Effector memory CD4-positive, alpha-beta T cell (primary cell): Measurements from ENCODE around the gene DMRTA2.

Source experiments
- DNase-seq, 3 donors: peaks; one replicate each; pipeline ENCODE4 v3.0.0-alpha.2; 2020
- H3K27ac ChIP-seq: 2 replicates; pipeline ENCODE4 v1.7.0; 2013; ENCODE audit warnings: mild to moderate bottlenecking, low read length, moderate library complexity; ENCODE audit not compliant: insufficient read depth, poor library complexity, severe bottlenecking
- H3K27me3 ChIP-seq: replicated peaks from 2 replicates; pipeline ENCODE4 v1.7.0; 2013; ENCODE audit warnings: mild to moderate bottlenecking, low read length; ENCODE audit not compliant: insufficient read depth, control insufficient read depth, poor library complexity, severe bottlenecking
- H3K36me3 ChIP-seq: 2 replicates; pipeline ENCODE4 v1.7.0; 2013; ENCODE audit warnings: mild to moderate bottlenecking, low read length, moderate library complexity; ENCODE audit not compliant: control insufficient read depth, insufficient read depth
- H3K4me1 ChIP-seq: 2 replicates; pipeline ENCODE4 v1.7.0; 2013; ENCODE audit warnings: low read length, mild to moderate bottlenecking; ENCODE audit not compliant: control insufficient read depth, insufficient read depth, poor library complexity, severe bottlenecking
- H3K4me3 ChIP-seq: 2 replicates; pipeline ENCODE4 v1.7.0; 2013; ENCODE audit warnings: low read length, low read depth, mild to moderate bottlenecking; ENCODE audit not compliant: insufficient read depth, poor library complexity, severe bottlenecking
- H3K9me3 ChIP-seq: 2 replicates; pipeline ENCODE4 v1.7.0; 2013; ENCODE audit warnings: mild to moderate bottlenecking, low read length, moderate library complexity; ENCODE audit not compliant: control insufficient read depth

The DMRTA2 gene

DNA sequence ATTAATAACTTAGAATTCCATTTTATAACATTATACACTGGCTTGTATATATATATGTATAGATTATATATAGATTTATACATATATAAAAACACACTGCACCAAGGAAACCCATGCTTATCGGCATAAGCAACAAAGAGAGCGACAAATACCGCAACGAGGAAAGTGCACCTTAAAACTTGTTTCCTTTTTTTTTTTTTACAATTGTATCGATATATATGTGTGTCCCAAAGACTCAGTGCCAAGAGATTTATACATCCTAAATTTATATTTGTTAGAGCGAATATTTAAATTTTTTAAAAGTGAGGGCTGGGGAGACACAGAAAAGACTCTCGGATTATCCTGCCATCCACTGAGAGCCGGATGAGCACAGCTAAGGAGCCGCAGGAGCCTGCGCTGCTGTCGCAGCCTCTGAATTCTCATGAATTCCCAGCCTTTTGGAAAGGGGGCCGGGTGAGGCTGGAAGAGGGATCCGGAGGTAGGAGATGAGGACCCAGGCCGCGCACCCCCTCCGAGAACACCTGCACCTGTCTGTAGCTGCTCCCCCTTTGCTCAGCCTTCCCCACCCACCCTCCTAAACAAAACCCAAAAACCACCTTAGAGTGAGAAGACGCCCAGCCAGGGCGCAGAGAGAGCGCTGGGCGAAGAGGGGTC, 5.2 kb downstream of the DMRTA2 start:
- Histone ChIP-seq H3K4me1 (peaks cover 15% of the 10 kb centered on the region), H3K27ac (no peak overlapping the region), H3K4me3 (no peak overlapping the region), H3K27me3 (peaks cover 39% of the 10 kb centered on the region), H3K9me3 (no peaks in the 10 kb centered on the region), H3K36me3 (no peaks in the 10 kb centered on the region)
- DNase-seq = no peak

GRCh38 chr1:50417507-50417906, 5.7 kb downstream of the DMRTA2 start:
- H3K36me3 ChIP-seq = no peaks in the 10 kb centered on the region

GRCh38 chr1:50416553-50417453, 6.4 kb downstream of the DMRTA2 start:
- Histone ChIP-seq H3K36me3 (no peaks in the 10 kb centered on the region), H3K9me3 (no peaks in the 10 kb centered on the region), H3K27ac (no peak overlapping the region), H3K4me3 (no peak overlapping the region), H3K27me3 (peaks cover 30% of the 10 kb centered on the region), H3K4me1 (peaks cover 11% of the 10 kb centered on the region)
- no peak for DNase-seq

More at GRCh38 chr1:50417507-50417906, 5.7 kb downstream of the DMRTA2 start:
- H3K4me3 ChIP-seq = no peak overlapping the region
- no peak overlapping the region for H3K27ac ChIP-seq
- peaks cover 35% of the 10 kb centered on the region for H3K27me3 ChIP-seq
- no peaks in the 10 kb centered on the region for H3K9me3 ChIP-seq
- no peak for DNase-seq
- peaks cover 11% of the 10 kb centered on the region for H3K4me1 ChIP-seq

DNA sequence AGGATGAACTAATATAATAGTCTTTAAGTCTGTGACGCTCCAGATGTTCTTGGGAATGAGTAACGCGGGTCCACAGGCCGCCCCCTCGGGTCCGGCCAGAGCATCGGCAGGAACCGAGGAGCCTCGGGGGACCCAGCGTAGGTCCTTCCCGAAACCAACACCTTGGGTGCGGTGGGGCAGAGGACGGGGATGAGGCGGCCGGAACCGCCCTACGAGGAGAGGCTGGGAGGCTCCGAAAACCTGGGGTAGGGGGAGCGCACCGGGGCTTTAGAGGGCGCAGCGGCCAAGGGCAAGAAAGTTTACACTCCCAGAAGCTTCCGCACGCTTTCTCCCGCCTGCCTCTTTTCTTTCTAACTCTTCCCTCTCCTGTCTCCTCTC, 7.1 kb downstream of the DMRTA2 start:
- no peaks in the 10 kb centered on the region for H3K9me3 ChIP-seq
- no peak overlapping the region for H3K4me3 ChIP-seq
- H3K27ac ChIP-seq = no peak overlapping the region
- no peaks in the 10 kb centered on the region for H3K36me3 ChIP-seq
- H3K27me3 ChIP-seq = peaks cover 30% of the 10 kb centered on the region
- H3K4me1 ChIP-seq = peaks cover 10% of the 10 kb centered on the region
- DNase-seq = no peak

GRCh38 chr1:50415235-50416149, 7.8 kb downstream of the DMRTA2 start:
- H3K27ac ChIP-seq = no peak overlapping the region
- no peaks in the 10 kb centered on the region for H3K9me3 ChIP-seq
- no peak for DNase-seq
- peaks cover 29% of the 10 kb centered on the region for H3K27me3 ChIP-seq
- H3K4me3 ChIP-seq = no peak overlapping the region
- H3K36me3 ChIP-seq = no peaks in the 10 kb centered on the region
- peaks cover 5% of the 10 kb centered on the region for H3K4me1 ChIP-seq

DNA sequence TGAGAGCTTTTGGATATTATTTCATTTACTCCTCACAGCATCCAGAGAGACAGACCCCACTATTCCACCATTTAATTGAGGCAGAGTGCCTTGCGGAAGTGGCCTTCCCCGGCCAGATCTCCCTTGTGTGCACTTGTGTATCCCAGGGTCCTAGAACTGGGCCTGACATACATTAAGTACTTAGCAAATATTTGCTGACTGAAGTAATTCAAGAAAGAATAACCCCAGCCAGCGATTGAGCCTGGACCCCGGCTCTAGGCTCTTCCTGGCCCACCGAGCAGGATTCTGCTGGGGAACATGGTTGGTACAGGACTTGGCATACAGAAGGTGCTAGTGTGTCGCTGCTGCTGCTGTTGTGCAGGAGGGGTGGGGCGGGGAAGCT, 8.4 kb downstream of the DMRTA2 start:
- H3K27ac ChIP-seq = no peak overlapping the region
- peaks cover 5% of the 10 kb centered on the region for H3K4me1 ChIP-seq
- H3K9me3 ChIP-seq = no peaks in the 10 kb centered on the region
- DNase-seq = no peak
- no peak overlapping the region for H3K4me3 ChIP-seq
- peaks cover 23% of the 10 kb centered on the region for H3K27me3 ChIP-seq
- no peaks in the 10 kb centered on the region for H3K36me3 ChIP-seq

DNA sequence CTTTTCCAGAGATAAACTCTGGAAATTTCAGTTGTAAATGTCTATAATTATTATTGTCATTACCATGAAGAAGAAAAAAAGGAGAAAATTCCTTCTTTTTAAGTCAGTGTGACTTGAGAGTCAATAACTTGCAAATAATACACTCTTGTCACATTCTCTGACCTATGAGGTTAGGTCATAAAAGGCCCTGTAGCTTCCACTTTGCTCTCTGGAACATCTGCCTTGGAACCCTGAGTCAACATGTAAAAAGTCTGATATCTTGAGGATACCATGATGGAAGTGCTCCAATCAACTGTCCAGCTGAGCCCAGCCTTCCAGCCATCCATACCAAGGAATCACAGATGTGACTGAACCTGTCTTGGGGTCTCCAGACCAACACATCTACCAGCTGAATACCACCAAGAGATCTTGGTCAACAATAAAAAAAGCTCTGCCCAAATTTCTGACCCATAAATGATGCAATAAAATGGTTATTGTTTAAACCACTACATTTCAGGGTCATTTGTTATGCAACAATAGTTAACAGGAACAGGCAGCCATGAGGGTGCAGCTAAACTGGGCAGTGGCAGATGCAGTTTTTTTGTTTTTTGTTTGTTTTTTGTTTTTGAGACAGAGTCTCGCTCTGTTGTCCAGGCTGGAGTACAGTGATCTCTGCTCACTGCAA, 10.3 kb downstream of the DMRTA2 start:
- Histone ChIP-seq H3K9me3 (no peaks in the 10 kb centered on the region), H3K4me1 (no peaks in the 10 kb centered on the region), H3K27me3 (peaks cover 15% of the 10 kb centered on the region), H3K4me3 (no peak overlapping the region), H3K36me3 (no peaks in the 10 kb centered on the region), H3K27ac (no peak overlapping the region)
- no peak for DNase-seq

- H3K9me3 ChIP-seq = no peaks in the 10 kb centered on the region
- no peak overlapping the region for H3K4me3 ChIP-seq
- no peak overlapping the region for H3K27ac ChIP-seq
- no peaks in the 10 kb centered on the region for H3K36me3 ChIP-seq
- DNase-seq = no peak
- H3K27me3 ChIP-seq = no peaks in the 10 kb centered on the region
- H3K4me1 ChIP-seq = no peaks in the 10 kb centered on the region
Observed at GRCh38 chr1:50405814-50406213, 17.4 kb downstream of the DMRTA2 start.

- no peaks in the 10 kb centered on the region for H3K4me1 ChIP-seq
- no peak for DNase-seq
Observed at GRCh38 chr1:50393522-50394120, 29.6 kb downstream of the DMRTA2 start.

More at GRCh38 chr1:50393522-50394120, 29.6 kb downstream of the DMRTA2 start:
- H3K4me3 ChIP-seq = no peak overlapping the region
- H3K36me3 ChIP-seq = no peaks in the 10 kb centered on the region
- no peaks in the 10 kb centered on the region for H3K9me3 ChIP-seq
- H3K27ac ChIP-seq = no peak overlapping the region
- H3K27me3 ChIP-seq = no peaks in the 10 kb centered on the region
